ENCODE results near the gene ARHGEF10L. TPM values are rescaled to one million over a fixed set of nuclear protein-coding genes. Genes with fewer than 3 reads are reported as not detected.
A peak's percentile ranks its signal among the peaks of the same experiment; 100 is the strongest.
"Not testable (repeated sequence)": the region's sequence is repeated elsewhere in the genome, so short reads cannot be mapped to it uniquely, and the experiment has no call there.

Gene ARHGEF10L
- polyA plus RNA-seq, 1 donor, result 23.2 TPM

- DNase-seq (ENCODE audit: low read depth), result no peak
Measured at GRCh38 chr1:17741052-17741451, 201.6 kb downstream of the ARHGEF10L start.

- peak; percentile 31 for DNase-seq (ENCODE audit: low read depth)
Measured at GRCh38 chr1:17742583-17742982, 203.1 kb downstream of the ARHGEF10L start.

DNA sequence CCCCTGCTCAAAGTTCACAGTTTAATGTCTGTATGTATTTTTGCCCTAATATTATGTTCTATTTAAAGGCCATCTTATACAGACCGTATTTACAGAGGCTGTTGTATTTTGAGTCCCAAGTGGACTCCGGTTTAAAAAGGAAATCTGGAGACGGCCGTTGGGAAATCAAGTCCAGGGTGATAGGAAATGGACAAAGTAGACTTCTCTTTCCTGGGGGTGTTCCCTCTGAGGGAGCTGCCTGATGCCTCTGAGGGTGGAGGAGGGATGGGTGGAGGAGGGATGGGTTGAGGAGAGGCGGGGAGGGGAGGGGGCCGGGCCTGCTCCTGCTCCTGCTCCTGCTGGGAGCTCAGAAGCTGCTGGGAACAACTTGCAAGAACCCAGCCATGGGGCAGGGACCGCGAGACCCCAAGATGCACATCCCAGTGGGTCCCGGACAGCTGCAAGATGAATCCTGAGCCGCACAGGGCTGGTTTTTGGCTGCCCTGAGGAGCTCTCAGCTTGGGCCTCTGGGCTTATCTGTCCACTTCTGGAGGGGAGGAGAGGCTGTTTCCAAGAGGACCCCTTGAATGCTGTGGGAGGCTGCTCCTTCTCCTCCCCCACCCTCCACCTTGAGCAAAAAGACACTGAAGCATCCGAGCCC lies 203.6 kb downstream of the ARHGEF10L start:
- DNase-seq (ENCODE audit: low read depth), result no peak

DNA sequence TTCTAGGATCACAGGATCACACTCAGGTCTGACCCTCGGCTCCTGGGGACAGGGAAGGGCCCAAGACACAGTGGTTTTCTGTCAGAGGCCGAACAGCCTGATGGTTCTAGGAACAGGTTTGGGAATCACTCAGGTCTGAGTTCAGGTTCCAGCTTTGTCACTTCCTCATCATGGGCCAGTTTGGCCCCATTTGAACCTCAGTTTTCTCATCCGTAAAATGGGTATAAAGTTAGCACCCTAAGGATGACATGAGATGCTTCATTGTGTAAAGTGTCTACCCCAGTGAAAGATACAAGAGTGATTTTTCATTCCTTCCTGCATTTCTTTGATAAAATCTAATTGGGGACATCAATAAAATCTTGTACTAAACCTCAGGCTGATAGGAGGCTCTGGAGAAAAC lies 204.4 kb downstream of the ARHGEF10L start:
- DNase-seq (ENCODE audit: low read depth), result no peak

DNA sequence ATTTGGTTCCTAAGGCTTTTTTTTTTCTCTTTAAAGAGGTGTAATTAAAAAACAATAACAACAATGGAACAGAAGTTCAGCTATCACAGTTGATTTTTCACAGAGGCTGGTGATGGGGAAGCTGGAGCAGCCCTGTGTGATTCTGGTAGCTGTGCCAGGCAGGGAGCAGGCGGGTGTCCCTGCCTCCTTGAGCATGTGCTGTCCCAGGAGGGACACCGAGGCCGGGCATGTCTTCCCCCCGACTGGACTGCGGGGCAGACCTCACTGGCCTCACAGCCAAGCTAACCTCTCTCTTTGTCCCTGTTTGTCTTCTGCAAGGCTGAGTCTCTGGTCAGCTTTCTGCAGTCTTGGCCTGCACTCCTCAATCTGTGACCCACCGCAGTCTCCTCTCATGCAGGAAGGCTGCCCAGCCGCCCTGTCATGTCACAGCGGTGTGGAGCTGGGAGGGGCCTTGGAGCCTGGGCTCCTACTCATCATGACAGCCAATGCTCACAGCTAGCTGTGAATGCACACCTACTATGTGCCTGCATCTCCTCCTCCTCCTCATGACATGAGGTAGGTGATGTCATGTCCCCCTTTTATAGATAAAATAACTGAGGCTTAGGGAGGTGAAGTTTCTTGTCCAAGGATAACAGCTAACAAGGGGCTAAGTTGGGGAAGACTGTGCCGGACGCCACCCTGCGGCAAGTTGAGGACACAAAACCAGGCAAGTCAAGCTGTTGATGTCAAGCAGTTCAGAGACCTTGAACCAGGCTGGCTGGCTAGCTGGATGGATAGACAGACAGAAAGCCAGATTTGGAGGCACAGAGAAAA lies 205.4 kb downstream of the ARHGEF10L start:
- no peak for DNase-seq (ENCODE audit: low read depth)

GRCh38 chr1:17745479-17745955 lies 206.0 kb downstream of the ARHGEF10L start:
- no peak for DNase-seq (ENCODE audit: low read depth)

- not testable (repeated sequence) for DNase-seq (ENCODE audit: low read depth)
Measured at GRCh38 chr1:17746281-17746680, 206.8 kb downstream of the ARHGEF10L start.

GRCh38 chr1:17746920-17747319 lies 207.4 kb downstream of the ARHGEF10L start:
- no peak for DNase-seq (ENCODE audit: low read depth)

Other genes with a start within 250 kb of the ARHGEF10L start
- gene PADI4, start 231.5 kb upstream of the ARHGEF10L start, polyA plus RNA-seq (ENCODE audit: insufficient read length), result 0.96 TPM
- gene PADI6, start 167.5 kb upstream of the ARHGEF10L start, polyA plus RNA-seq (ENCODE audit: insufficient read length), result not detected
- gene RCC2, start 100.0 kb upstream of the ARHGEF10L start, polyA plus RNA-seq (ENCODE audit: insufficient read length), result 30.7 TPM
- gene ACTL8, start 215.6 kb downstream of the ARHGEF10L start, polyA plus RNA-seq (ENCODE audit: insufficient read length), result not detected